Liver (tissue), 3 donors: Measurements from ENCODE around the gene HOXA4.

ENCODE experiments used
- FOXA1 ChIP-seq: IDR thresholded peaks from 2 replicates; pipeline ENCODE4 v1.6.1; 2016; ENCODE audit warnings: antibody characterized with exemption
- GABPA ChIP-seq, 2 donors: IDR thresholded peaks in 1 of 2; conservative IDR thresholded peaks in 1 of 2; 2 replicates each; pipeline ENCODE4 v1.6.1; 2016; ENCODE audit warnings: antibody characterized with exemption in 2 of 2, mild to moderate bottlenecking in 1 of 2, moderate library complexity in 1 of 2
- JUND ChIP-seq, 2 donors: IDR thresholded peaks; 2 replicates each; pipeline ENCODE4 v1.6.1; 2016; ENCODE audit warnings: antibody characterized with exemption in 2 of 2
- RAD21 ChIP-seq, 2 donors: IDR thresholded peaks; 2 replicates each; pipeline ENCODE4 v1.6.1; 2016; ENCODE audit warnings: antibody characterized with exemption in 2 of 2, mild to moderate bottlenecking in 2 of 2
- SP1 ChIP-seq: IDR thresholded peaks from 2 replicates; pipeline ENCODE4 v1.6.1; 2018; ENCODE audit warnings: antibody characterized with exemption, mild to moderate bottlenecking
- TAF1 ChIP-seq: conservative IDR thresholded peaks from 2 replicates; pipeline ENCODE4 v1.6.1; 2016; ENCODE audit warnings: antibody characterized with exemption, mild to moderate bottlenecking
- TF ChIP-seq, protein P1 (sequence below): fragments of 150-350 bp; IDR thresholded peaks from 2 replicates; pipeline ENCODE4 v1.5.1; 2017; ENCODE audit warnings: improper control_type of control experiment, low read depth, low read length; ENCODE audit not compliant: missing input control
- TF ChIP-seq, protein P2 (sequence below): IDR thresholded peaks from 2 replicates; pipeline ENCODE4 v1.6.1; 2016; ENCODE audit warnings: antibody characterized with exemption, mild to moderate bottlenecking
- TF ChIP-seq, protein P3 (sequence below): IDR thresholded peaks from 2 replicates; pipeline ENCODE4 v1.6.1; 2016; ENCODE audit warnings: antibody characterized with exemption
- donor health status: healthy.
- donor health status: healthy.

DNA sequence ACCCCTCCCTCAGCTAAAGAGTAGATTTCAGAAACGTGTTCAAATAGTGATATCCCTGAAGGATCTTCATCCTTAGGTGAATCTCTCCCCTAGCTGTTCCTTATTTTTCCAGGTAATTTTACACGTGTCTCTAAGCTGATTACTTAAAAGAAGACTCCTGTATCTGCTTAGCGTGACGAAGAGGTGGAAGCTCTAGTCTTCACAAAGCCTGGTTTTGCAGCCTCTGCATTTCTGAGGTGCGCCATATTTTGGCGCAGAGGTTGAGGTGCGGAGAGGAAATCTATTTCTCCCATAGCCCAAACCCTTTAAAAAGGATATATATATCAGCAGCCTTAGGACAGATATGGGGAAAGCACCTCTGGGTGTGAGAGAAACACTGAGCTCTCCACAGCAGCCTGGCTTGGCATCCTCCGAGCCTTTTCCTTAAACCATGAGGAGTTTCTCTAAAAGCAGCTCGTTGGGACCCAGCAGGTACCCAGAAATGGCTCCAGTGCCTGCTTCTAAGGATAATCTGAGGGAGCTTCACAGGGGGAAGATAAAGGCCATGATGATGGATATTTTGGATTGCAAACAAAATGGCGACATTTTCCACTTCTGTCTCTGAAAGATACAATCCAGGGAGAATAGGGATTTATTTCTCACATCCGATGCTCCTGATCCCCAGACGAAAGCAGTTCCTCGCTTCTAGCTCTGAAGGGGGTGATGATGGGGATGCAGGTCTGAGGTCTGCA lies 25.1 kb downstream of the HOXA4 start:
- TF ChIP-seq, protein P1, sequence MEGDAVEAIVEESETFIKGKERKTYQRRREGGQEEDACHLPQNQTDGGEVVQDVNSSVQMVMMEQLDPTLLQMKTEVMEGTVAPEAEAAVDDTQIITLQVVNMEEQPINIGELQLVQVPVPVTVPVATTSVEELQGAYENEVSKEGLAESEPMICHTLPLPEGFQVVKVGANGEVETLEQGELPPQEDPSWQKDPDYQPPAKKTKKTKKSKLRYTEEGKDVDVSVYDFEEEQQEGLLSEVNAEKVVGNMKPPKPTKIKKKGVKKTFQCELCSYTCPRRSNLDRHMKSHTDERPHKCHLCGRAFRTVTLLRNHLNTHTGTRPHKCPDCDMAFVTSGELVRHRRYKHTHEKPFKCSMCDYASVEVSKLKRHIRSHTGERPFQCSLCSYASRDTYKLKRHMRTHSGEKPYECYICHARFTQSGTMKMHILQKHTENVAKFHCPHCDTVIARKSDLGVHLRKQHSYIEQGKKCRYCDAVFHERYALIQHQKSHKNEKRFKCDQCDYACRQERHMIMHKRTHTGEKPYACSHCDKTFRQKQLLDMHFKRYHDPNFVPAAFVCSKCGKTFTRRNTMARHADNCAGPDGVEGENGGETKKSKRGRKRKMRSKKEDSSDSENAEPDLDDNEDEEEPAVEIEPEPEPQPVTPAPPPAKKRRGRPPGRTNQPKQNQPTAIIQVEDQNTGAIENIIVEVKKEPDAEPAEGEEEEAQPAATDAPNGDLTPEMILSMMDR, result no peak
- TF ChIP-seq TAF1, result no peak
- TF ChIP-seq RAD21 (IDR thresholded peaks at IDR 0.05), result no peak
- TF ChIP-seq, protein P2, sequence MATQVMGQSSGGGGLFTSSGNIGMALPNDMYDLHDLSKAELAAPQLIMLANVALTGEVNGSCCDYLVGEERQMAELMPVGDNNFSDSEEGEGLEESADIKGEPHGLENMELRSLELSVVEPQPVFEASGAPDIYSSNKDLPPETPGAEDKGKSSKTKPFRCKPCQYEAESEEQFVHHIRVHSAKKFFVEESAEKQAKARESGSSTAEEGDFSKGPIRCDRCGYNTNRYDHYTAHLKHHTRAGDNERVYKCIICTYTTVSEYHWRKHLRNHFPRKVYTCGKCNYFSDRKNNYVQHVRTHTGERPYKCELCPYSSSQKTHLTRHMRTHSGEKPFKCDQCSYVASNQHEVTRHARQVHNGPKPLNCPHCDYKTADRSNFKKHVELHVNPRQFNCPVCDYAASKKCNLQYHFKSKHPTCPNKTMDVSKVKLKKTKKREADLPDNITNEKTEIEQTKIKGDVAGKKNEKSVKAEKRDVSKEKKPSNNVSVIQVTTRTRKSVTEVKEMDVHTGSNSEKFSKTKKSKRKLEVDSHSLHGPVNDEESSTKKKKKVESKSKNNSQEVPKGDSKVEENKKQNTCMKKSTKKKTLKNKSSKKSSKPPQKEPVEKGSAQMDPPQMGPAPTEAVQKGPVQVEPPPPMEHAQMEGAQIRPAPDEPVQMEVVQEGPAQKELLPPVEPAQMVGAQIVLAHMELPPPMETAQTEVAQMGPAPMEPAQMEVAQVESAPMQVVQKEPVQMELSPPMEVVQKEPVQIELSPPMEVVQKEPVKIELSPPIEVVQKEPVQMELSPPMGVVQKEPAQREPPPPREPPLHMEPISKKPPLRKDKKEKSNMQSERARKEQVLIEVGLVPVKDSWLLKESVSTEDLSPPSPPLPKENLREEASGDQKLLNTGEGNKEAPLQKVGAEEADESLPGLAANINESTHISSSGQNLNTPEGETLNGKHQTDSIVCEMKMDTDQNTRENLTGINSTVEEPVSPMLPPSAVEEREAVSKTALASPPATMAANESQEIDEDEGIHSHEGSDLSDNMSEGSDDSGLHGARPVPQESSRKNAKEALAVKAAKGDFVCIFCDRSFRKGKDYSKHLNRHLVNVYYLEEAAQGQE, result no peak
- TF ChIP-seq, protein P3, sequence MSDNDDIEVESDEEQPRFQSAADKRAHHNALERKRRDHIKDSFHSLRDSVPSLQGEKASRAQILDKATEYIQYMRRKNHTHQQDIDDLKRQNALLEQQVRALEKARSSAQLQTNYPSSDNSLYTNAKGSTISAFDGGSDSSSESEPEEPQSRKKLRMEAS, result no peak
- no peak for TF ChIP-seq SP1
- TF ChIP-seq GABPA (IDR thresholded peaks at IDR 0.05 in 1 of 2, conservative IDR thresholded peaks at IDR 0.05 in 1 of 2), result no peak
- no peak for TF ChIP-seq JUND (IDR thresholded peaks at IDR 0.05)
- no peak for TF ChIP-seq FOXA1
